T47D (cell line): ENCODE results near the gene ZBTB7C.

ENCODE experiments used
- DNase-seq, 2 experiments: peaks; one replicate each; pipeline versions ENCODE4 v3.0.0 to v3.0.0-alpha.2; 2011 to 2012; ENCODE audit warnings: low read depth in 1 of 2, low spot score in 1 of 2
- JUND ChIP-seq: IDR thresholded peaks from 2 replicates; pipeline ENCODE4 v1.6.1; 2012; ENCODE audit warnings: low read depth
- in situ Hi-C: cut with HindIII; loops from 2 replicates; pipeline ENCODE4 v1.10.0; 2016; ENCODE audit warnings: low sequenced_read_pairs, low pct_unique_long_range_greater_than_20kb

The ZBTB7C gene

DNA sequence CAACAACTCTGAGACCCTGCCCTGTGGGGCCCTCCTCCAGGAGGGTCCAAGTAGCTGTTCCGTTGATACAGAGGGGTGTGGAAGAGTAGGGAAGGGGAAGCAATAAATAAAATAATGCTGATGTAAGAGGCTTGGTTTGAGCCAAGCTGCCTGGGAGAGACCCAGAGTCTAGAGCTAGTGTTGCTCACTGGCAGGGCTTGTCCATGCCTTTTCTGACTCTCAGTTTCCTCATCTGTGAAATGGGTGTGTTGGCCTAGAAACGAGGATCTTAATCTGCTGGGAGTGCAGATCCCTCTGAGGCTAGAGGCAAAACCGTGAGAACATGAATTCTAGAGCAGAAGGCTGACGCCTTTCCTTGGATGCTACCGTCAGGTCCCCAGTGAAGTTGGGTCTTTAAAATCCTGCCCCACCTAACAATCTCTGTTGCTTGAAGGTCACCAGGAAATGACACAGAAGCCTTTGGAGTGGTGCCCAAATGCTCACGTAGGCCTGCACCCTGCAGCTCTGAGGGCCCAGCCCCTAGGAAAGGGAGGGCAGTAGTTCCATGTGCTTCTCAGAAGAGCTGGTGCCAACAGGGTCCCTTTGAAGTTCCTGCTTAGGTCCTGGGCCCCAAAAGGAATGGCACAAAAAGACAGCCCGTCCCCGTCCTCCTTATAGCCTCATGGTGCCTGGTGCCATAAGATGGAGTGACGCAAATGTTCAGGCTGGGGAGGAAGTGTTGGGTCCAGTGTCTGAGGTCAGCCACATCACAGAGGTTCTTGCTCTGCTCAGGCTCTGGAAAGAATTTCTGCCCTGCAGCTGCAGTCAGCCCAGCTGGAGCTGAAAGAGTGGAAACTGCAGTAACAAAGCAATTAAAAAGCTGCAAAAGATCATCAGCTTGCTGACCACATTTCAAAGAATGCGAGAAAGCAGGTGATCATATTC, 405.5 kb downstream of the ZBTB7C start:
- DNase-seq = peak in 1 of 2 experiments; percentile 7
- TF ChIP-seq JUND = no peak
- in situ Hi-C loops = no loop called here

- peak; percentile 21 to 60 for DNase-seq
- no peak for TF ChIP-seq JUND
- in situ Hi-C loops = no loop called here
Measured at GRCh38 chr18:48002933-48003365, 406.2 kb downstream of the ZBTB7C start.

- in situ Hi-C loops = no loop called here
Measured at GRCh38 chr18:48000701-48001100, 408.5 kb downstream of the ZBTB7C start.

DNA sequence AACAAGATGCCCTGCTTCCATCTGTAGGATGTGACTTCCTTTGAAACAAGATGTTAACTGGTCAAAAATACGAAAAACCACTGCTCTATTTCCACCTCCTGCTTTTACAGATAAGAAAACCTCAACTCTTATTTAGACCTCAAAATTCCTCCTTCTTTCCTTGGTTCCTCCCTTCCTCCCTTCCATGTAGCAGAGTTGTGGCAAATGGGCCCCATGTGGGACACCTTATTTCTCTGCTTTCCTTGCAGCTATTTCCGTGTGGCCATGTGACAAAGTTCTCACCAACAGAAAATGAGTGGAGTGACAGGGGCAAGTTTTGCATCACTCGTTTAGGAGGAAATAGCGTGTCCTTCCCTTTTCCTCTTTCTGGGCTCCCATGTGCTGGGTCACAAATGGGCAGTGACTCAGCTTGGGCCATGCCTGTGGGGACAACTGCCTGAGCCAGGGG, 409.4 kb downstream of the ZBTB7C start:
- in situ Hi-C loops = no loop called here
- no peak for TF ChIP-seq JUND
- no peak for DNase-seq

More at GRCh38 chr18:48000701-48001100, 408.5 kb downstream of the ZBTB7C start:
- DNase-seq = no peak
- TF ChIP-seq JUND = no peak

DNA sequence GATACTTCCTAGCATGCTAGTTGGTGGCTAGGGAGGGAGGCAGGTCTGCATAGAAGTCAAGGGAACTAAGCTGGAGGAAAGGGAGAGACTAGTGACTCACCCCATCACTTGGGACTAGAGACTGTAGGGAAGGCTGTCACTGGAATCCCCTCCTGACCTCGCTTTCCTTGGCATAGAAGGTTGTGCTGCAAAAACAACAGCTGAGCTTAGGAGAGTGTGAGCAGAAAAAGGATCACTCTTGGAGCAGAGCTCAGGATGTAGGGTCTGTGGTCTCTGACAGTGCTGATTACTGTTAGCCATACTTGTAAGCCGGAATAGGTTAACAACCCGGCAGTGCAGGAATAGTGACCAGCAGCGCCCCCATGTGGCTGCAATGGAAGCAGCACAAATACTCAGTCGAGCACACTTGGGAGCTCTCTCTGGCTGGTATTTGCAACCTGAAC, 411.8 kb downstream of the ZBTB7C start:
- peak in 1 of 2 experiments; percentile 30 for DNase-seq

DNA sequence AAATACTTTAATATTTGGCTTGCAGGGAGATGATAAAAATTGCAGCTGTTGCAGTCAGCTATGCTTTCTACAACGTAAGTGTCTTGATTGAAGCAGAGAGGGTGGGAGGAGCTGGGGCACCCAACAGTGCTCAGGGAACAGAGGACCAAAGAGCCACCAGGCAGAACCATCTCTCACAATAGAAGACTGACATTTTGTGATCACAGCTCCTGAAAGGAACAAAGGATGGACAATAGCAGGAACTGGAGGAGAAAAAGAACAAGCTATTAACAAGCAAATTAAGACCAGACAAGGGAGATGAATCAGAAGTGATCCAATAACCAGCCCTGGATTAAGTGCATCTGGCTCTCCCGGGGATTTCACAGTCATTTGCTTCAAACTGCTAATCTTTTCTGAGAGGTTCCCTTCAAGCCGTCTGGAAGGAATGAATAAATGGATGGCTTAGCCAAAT, 413.1 kb downstream of the ZBTB7C start:
- TF ChIP-seq JUND = no peak
- no peak for DNase-seq
- in situ Hi-C loops = no loop called here

More for the DNA sequence above, 411.8 kb downstream of the ZBTB7C start:
- in situ Hi-C loops = no loop called here
- TF ChIP-seq JUND = no peak

GRCh38 chr18:47995654-47996053, 413.5 kb downstream of the ZBTB7C start:
- in situ Hi-C loops = no loop called here
- TF ChIP-seq JUND = no peak
- DNase-seq = no peak

DNA sequence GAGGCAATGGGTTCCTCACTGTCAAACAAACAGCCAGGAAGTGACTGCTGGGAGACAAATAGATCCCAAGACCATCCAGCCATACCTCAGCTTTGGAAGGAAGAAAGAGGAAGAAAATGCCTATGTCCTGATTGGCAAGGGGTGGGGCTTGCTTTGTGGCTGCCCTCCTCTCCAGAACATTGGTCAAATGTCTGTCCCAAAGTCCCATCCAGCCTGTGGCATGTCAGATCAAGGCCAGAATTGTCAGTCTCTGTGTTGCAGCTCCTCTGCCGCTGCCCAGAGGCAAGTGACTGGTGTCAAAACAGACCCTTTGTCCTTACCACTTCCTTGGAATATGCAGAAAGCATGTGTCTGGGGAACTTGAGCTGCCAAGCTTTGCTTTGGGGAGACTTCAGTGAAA, 415.8 kb downstream of the ZBTB7C start:
- no peak for DNase-seq
- in situ Hi-C loops = no loop called here
- TF ChIP-seq JUND = no peak

- in situ Hi-C loops = no loop called here
- DNase-seq = no peak
- TF ChIP-seq JUND = no peak
Measured at GRCh38 chr18:47992976-47993375, 416.2 kb downstream of the ZBTB7C start.

DNA sequence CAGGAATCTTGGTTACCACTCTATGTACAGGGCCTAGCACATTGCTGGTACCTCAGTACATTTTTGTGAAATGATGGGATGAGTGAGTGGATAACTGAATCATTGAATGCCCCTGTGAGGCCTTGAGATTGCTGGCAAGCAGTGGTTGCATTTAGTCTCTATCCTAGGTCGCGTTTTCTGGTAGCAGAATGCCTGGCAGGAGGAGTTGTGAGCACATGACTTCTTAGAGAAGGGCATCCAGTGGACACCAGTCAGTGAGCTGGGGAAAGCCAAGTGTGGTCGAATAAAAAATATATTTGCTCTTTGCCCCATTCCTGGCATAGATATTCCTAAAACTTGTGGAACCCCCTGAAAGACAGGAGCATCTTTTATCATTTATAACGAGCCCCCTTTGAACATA, 416.9 kb downstream of the ZBTB7C start:
- DNase-seq = no peak
- in situ Hi-C loops = no loop called here
- TF ChIP-seq JUND = no peak

DNA sequence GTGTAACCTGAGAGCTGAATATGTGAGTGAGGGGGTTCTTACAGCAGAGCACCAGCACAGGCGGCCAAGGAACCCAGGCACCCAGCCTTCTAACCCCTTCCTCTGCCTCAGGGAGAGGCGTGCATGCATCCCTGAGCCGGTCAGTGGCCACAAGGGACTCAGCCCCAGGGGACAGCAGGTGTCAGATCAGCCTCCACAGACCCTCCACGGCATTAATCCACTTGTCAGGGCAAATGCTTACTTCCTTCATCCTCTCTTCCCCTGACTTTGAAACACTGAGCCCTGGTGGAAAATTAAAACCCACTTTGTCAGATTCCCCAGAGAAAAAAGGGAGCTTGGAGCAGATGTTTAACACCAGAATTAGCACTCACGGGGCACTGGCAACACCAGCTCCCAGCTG, 418.2 kb downstream of the ZBTB7C start:
- TF ChIP-seq JUND = no peak
- in situ Hi-C loops = no loop called here
- no peak for DNase-seq

- no peak for DNase-seq
- in situ Hi-C loops = no loop called here
- no peak for TF ChIP-seq JUND
Measured at GRCh38 chr18:47987388-47987699, 421.8 kb downstream of the ZBTB7C start.

DNA sequence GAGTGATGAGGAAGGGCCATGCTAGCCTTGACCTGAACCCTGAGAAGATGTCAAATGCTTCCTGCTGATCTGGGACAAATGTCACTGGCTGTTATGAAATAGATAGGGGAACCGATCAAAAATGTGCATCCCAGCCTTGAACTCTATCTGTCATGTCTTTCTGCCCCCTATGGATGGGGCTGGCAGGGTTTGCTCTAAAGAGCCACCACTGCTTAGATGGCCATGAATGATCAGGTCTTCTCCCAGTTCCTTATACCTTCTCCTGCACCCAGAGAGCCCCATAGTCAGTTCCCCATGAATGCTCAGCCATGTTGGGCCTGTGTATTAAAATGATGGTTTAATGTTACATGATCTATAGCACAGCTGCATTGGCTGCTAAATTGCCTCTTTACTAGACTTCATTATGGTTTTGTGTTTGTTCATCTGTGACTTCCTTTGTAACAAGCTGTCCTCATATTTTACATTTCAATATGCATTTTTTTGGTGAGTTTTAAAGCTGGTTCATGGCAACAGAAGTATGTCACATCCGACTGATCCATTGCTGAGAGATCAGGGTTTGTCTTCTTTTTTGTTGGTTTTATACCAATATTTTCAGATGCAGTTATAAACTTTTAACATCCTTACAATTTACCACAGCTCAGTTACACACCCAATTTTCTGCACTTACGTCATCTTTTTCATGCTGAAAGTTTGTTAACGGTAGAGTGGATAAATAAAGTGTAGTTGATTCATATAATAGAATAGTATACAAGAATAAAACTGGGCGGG, 422.4 kb downstream of the ZBTB7C start:
- no peak for DNase-seq
- TF ChIP-seq JUND = no peak
- in situ Hi-C loops = no loop called here
